NOMO-1 treated with dmso at 0.1 percent for 144 hours (cell line): ENCODE measurements around the gene MAGEF1.

Experiments
- DNase-seq: peaks from one replicate; lab custom pipeline; 2025; ENCODE audit not compliant: unreplicated experiment; lab: John Stamatoyannopoulos, UW

MAGEF1 gene

DNA sequence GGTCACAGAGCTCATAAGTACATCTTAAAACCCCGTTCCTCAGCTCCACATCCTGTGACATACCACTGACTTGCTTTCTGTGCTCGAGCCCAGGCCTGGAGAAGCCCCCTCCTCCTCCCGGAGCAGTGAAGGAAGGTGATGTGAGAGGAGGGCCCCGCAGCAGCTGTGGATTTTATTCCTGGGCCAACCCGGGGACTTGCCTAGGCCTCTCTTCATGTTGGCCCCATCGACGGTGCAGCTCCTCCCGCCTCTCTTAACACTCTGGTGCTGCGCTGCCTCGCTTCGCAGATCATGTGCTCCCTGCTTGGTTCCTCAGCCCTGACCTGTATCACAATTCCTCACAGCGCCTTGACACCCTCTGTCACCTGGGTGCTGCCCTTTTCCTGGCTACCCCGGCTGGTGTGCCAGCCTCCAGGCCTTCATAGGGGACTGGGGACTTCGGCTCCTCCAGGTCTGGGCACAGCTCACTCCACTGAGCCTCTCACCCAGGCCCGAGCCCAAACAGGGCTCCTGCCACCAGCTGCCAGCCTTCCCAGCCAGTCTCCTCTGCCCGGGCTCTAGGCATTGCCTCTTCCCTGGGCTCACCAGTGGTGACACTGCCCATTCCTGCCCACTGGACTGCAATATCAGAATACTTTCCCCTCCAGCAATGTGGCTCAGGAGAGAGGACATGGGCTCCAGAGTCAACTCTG lies 21.5 kb downstream of the MAGEF1 start:
- DNase-seq, result no peak

DNA sequence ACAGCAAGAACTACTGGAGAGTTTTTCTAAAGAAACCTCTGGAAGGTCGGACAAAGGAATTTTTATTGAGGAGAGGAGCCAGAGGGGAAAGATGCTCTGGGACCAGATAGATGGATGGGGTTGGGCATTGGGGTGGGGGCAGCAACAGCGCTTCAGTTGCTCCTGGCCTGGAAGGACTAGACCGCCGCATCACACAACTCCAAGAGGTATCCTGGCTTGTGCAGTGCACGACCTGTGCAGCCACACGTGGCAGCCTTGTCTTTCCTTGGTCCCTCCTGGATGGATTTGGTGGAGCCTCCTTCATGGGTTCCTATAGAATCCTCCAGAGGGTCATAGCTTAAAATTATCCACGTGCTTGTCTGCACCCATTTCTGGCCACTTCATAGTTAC lies 23.0 kb downstream of the MAGEF1 start:
- no peak for DNase-seq

DNA sequence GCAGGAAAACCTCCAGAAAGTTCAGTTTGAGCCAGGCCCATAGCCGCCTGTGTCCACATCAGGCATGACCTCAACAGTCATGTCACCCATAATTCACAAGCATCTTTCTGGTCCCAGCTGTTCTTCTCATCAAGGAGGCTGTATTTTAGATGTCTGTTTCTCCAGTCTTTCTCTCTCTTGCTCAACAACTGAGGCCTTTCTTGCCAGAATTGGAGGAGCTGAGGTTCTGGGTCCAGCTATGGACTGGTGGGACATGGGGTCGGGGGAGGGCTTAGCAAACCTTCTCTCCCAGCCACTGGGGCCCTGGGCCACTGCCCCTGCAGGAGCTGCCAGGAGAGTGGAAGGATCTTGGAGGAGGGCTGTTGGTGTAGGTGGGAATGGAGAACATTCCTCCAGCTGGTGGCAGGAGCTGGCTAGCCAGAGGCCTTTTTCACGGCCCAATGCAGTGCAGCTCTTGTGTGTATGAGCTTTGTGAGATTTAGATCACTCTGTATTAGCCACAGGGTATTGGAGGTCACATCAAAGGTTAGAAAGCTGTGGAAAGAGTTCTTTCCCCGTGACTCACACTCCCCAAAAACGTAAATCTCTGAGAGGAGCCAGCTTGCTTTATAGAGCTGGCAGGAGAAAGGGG lies 23.5 kb downstream of the MAGEF1 start:
- DNase-seq, result peak; percentile 42

DNA sequence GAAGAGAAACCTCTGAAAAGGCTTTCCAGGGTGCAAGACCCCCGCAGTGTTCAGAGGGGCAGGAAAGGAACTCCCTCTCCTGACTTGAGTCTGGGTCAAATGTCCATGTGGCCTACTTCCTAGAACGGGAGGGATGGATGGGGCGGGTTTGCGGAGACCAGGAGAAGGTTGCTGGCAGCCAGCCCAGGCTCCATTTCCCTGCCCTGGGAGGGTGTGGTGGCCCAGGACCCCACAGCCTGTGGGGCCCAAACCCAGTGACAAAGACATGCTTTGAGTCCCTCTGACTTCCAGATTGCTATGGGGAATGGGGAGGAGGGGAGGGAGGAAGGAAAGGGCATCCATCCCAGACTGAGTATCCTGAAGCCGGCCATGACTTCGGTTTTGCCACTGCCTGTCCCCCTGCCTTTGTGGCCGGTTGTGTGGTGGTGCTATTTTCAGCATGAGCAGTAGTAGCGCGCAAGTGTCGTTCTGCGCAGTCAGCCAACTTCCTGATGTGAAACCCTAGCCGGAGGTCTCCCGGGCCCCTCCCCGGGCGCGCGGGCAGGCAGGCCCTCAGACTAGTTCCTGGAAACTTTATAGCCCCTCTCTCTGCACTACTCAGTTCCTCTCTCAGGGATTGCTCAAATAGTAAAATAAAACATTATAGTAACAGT lies 24.4 kb downstream of the MAGEF1 start:
- DNase-seq, result peak; percentile 99

DNA sequence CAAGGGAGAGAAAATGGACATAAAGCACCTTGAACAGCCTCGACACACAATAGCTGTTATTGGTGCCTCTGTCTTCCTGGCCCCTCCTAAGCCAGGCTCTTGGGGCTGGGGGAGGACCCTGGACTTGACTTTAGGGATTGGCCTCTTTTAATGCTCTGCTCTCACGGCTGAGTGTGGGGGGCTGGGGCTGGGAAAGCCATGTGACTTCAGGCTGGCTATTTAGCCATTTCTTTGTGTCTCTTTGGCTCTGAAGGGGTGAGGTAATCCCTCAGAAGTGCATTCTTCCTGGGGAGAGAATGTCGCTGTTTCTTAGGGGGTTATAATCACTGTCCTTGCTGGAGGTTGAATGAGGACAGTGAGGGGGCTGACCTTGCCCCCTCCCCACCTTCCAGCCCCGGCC lies 26.2 kb downstream of the MAGEF1 start:
- no peak for DNase-seq

DNA sequence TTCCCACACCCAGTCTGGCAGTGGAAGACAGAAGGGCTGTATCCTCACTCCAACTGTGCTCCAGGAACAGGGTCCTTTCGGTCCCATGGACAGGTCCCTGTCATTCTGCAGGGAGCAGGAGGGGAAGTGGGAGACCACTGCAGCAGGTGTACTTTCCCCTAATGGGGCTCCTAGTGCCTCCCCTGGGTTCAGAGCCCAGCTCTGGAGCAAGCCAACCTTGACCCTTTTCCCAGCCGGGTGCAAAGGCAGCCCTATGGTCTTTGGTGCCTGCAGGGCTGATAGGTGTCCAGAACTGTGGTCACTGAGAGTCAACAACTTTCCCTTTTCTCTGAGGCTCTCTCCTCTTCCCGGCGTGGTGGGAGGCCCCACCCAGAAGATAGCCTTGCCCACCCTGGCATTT lies 26.8 kb downstream of the MAGEF1 start:
- no peak for DNase-seq

DNA sequence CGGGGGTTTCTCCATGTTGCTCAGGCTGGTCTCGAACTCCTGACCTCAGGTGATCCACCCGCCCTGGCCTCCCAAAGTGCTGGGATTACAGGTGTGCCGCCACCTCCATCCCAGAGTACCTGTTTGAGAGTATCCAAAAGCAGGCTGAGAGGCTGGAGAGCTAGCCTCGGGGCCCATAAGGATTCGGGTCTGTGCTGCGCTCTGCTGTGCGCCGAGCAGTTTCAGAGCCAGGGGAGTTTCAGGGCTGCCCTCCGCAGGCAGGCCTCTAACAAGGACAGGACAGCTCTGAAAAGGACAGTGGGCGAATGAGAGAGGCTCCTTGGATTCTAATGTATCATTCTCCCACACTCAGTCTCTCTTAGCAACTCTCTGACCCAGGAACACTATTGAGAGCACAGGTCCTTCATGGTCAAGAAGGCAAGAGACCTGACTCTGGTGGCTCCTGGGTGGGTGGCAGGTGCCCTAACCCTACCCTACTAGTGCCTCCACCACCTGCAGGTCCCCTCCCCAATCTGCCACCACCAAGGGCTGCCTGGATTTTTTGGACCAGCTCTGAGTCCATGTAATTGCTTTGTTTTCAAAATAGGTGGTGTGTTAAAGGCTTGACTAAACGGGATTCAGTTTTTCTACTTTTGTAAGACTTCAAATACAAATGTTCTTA lies 27.8 kb downstream of the MAGEF1 start:
- DNase-seq, result no peak

DNA sequence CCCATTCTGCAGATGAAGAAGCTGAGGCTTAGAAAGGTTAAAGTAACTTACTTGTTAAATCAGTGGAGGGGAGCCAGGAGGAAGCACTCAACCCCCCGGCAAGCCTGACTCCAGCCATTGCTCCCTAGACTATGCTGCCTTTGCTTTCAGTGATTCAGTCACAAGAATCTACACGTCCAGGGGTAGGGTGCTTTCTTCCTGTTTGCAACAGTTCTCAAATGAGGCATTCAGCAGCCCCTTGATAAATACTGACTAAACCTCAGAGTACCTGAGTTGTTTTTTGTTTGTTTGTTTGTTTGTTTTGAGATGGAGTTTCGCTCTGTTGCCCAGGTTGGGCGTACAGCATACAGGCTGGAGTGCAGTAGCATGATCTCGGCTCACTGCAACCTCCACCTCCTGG lies 28.6 kb downstream of the MAGEF1 start:
- no peak for DNase-seq

DNA sequence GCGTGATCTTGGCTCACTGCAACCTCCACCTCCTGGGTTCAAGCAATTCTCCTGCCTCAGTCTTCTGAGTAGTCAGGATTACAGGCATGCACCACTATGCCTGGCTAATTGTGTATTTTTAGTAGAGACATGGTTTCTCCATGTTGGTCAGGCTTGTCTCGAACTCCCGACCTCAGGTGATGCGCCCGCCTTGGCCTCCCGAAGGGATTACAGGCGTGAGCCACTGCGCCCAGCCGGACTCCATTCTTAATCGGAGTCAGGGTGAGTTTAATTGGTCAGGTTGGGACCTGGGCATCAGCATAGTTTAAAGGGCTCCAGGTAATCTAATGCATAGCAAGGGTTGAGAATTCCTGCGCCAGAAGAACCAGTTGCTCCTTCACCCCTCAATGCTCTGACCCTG lies 29.2 kb downstream of the MAGEF1 start:
- DNase-seq, result no peak

DNA sequence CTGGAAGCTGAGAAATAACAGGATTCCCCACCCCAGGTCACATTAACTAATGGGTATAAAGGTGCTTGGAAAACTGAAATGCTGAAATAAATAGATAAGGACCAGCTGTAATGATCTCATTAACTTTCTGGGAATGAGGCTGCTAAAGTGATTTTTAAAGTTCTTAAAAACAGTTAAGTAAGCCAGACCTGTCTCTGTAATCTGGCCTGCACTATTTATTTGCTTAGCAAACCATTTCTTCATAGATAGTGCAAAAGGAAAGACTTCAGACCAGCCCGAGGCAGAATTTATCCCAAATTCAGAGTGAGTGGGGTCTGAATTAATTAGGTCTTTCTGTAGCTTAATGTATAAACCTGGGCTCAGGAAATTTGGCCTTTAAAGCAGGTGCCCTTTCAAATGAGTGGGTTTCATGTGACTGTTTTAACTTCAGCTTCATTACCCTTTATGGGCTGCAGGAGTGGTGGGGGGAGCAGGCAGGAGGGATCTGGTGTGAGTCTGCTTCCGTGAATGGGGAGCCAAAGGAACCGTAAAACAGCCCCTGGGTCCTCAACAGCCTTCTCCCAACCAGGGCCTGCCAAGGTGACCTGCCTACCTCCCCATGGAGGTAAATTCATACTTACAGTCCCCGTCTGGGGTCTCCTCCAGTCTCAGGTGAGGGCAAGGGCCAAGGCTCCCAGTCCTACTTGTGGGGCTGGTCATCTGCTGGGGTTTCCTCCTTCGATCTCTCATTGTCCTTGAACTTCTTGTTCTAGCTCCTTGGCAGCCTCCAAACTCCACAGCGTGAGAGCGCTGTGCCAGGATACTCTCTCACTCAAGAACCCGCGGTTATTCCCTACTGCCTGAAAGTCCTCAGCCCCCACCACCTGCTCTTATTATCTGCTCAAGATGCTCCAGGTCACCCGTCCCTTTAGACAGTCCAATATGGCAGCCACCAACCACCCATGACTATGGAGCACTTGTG lies 31.2 kb downstream of the MAGEF1 start:
- no peak for DNase-seq

DNA sequence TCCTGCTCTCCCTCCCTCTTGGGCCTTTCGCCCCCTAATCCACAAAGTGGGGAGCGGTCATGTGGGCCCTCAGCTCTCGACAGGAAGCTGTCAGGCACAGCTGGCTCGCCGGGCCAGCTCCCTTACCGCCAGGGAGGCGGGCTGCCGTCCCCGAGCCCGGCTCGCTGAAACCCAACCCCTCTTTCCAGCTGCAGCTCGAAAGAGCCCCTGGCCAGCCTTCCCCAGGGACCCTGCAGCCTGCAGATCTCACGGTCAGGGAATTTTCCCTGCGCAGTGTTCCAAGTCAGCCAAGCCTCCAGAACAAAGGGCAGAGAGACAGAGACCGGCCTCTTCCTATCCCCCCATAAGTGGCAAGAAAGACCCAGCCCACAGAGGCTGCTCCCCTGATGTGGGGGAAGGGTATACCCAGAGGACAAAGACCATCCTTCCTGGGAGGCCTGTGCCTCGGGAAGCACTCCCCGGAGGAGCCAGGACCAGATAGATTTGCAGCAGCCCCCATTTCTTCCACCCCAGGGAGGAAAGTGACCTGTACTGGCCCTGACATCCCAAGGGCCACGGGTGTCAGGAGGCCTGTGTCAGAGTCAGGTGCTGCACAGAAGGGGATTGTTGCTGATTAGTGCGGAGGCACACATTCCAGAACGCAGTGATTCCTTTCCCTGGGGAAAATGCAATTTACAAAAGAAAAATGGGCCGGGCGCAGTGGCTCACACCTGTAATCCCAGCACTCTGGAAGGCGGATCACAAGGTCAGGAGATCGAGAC lies 32.6 kb downstream of the MAGEF1 start:
- DNase-seq, result no peak

DNA sequence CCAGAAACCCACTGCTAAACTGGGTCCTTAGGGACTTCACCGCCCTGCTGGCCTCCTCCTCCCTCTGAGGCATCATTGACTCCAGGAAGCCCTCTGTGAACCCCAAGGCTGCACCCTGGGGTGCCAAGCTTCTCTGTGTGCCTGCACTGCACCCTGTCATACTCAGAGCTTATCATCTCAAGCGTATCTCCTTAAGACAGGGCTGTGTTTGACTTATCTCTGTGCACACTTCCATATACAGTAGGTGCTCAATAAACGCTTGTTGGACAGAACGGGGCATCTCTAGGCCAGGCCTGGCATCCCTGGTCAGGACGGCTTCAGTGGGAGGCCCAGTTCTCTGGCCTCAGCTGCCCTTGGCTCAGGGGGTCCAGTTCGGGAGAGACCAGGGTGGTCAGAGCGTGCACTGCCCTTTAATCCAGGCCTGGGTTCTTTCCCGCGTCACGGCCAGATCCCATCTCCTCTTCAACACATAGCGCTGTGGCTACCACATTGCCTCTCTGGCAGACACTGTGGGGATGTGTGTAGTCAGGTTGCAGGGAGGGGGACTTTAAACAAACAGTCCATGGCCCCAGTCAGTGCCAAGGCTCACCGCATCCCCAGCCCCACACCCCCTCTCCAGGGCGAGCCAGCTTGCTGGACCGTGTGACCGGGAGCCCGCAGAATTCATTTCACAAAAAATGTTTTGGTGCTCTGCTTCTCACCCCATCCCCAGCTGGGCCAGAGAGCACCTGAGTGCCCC lies 33.4 kb downstream of the MAGEF1 start:
- no peak for DNase-seq

DNA sequence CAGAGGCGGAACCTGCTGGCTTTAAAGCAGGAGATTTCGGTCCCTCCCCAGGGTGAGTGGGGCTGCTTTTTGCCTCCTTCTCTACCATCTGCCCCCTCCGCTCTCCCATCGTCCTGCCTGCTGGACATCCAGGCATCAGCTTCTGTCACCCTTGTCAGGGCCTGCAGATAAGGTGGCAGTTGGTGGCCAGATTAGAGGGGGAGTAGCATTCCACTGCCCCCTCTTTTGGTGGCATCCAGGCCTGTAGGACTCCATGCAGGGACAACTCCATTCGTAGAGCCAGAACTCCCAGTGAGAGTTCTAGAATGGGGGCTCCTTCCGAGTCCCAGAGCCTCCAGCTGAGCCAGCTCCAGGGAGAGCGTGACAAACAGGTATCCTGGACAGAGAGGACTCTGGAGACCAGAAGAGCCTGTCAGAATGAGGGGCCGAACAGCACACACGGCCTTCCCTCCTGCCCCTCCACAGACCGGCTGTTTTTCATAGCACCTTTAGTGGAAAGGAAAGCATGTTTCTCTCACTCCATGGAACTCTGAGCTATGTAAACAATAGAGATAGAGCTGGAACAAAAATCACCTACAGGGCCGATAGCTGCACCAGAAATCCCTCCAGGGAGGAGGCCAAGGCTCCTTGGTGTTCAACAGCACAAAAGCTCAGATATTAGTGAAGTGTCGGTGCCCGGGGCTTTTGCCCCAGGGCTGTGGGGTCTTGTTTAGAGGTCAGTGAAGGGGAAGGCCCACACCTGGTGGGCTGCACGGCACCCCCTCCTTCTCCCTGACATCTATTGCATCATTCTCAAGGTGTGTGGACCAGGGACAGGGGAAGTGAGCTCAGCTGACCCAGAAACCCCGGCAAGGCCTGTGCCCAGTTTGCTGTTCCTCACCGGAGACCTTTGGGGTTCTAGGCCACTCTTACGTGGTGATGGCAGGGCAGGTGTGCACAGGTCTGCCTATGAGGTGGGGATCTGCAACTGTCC lies 34.2 kb downstream of the MAGEF1 start:
- DNase-seq, result no peak

DNA sequence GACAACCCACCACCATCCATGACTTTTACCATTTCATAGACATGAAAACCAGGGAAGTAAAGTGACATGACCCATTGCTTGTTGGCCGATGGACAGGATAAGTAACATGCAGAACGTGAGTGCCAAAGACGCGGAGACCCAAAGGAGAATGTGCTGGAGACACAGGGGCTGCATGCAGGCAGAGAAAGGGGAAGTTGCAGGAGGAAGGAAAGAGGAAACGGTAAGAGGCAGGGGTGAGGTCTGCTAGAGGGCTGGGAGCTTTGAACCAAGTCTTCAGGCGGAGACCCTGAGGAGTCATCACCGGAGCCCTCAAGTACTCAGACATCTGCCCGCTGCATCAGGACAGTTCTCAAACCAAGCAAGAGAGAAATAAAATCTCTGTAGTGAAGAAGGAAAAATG lies 34.9 kb downstream of the MAGEF1 start:
- peak; percentile 98 for DNase-seq

DNA sequence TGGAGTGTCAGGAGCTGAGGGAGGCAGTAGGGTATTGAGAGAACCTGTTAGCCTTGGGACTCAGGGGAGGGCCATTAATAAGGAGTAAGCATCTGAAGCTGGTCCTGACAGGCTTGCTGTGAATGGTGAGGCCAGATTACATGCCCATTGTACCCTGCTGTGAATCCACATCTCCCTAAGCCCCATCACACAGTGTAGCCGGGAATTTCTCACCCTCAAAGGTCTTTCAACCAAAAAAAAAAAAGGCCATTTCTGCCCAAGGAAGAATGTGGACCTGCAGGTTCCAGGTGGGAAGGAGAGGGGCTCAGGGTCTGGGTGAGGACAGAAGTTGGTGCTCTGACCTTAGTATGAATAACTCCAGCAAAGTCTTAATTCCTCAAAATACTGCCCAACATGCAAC lies 37.2 kb downstream of the MAGEF1 start:
- DNase-seq, result no peak

DNA sequence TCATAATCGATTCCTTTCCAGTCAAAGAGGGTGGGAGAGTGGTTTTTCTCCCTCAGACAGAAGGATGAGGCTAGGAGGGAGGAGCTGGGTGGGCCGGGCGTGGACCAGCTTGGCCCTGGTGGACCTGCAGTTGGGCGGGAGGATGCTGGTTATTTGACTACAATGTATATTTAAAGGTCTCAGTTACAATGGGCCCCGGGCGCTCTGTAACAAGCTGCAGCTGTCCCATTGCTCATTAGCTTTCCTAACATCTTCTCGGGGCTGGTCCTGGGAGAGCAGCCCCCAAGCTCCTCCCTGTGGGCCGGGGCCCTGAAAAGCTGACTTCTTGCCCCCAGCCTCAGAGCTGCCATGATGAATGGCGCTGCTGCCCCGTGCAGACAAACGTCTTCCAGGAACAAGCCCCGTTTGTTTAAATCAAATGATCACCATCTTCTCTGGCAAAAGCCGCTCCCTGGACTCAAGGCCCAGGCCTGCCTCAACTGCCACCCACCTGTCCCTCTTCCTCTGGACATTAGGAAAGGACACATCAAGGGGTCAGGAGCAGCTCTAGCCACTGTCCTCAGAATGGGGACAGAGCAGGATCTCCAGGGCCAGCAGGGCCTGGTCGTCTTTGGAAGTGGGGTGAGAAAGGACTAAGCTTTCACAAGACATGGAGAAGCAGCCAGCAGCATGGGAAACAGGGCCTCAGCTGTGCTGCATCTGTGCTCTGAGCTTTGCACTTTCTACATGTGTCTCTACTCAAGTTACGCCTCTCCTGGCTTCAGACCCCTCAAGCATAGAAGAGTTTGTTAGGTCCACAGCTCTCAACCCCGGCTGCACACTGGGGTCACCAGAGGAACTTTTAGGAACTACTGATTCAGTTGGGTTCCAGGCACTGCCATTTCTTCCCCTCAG lies 38.6 kb downstream of the MAGEF1 start:
- DNase-seq, result no peak

DNA sequence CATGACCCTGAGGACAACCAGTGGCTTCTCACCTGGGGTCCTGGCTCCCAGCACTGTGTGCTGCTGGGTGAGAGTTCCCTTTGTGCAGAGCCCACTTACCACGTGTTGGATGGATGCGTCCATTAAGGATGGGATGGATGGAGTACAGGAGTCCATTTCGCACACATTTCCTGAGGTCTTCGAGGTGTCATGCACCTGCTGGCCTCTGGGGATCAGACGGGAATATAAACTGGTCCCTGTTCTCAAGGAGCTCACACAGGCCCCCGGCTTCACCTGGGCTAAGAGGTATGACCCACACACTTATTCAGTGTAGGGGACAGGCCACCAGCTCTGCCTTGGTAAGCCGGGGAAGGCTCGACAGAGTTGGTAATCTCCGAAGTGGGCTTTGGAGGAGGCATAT lies 39.5 kb downstream of the MAGEF1 start:
- DNase-seq, result no peak
